Measurements from ENCODE around the gene ZDHHC22.

Gene ZDHHC22

DNA sequence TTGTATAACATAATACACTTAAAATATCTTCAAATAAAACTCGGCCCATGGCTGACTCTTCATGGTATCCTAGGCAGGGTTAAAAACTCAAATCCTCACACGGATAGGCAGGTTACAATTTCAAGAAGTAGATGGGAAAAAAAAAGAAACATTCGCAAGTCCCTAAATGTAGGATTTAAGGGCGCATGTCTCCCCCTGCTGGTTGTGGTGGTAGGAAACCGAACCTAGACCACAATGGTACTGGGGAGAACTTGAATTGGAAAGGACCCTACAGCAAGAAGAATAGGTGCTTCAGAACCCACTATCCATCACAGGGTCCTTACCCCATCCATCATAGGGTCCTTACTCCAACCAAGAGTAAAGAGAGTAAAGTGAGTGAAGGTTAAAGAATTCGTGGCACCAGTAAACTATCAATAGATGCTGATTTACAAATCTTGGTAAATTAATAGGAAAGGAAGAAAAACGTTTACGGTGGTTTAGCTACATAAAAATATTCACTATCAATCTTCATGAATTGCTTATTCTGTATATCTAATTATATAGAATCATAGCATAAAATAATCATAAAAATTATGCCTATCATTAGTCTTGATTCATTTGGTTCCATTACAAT is 46.8 kb downstream of the ZDHHC22 start:
- TF ChIP-seq SIN3A (IDR thresholded peaks at IDR 0.05; ENCODE audit: borderline replicate concordance, insufficient read depth, low read length) (no peak), POLR2AphosphoS5 (IDR thresholded peaks at IDR 0.05; ENCODE audit: low read depth, low read length) (no peak), FOXP2 (optimal IDR thresholded peaks at IDR 0.05; ENCODE audit: borderline replicate concordance, extremely low read depth, extremely low read length, insufficient read depth) (no peak), REST (IDR thresholded peaks at IDR 0.05; ENCODE audit: insufficient read depth in 1 of 2, low read depth in 2 of 2, low read length in 2 of 2) (no peak), TAF1 (IDR thresholded peaks at IDR 0.05; ENCODE audit: borderline replicate concordance, insufficient read depth, low read length) (no peak)

DNA sequence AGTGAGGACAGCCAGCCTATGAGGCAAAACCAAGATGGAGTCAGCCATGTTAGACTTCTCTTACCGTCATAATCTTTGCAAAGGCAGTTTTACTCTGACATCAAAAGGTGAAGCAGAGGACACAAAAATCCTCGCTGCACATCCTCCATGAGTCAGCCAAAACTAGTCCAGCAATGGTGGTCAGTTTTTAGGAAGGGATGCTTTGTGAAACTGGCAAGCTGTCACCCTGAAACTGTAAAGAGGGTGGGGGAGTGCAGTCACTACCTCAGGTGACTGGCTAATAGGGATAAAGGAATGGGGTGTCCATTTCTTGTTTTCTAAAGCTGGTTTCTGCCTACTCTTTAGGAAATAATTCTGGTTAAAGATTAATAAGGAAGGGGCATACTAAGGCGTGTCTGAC is 48.9 kb downstream of the ZDHHC22 start:
- TF ChIP-seq SIN3A (IDR thresholded peaks at IDR 0.05; ENCODE audit: borderline replicate concordance, insufficient read depth, low read length) = no peak
- no peak for TF ChIP-seq POLR2AphosphoS5 (IDR thresholded peaks at IDR 0.05; ENCODE audit: low read depth, low read length)
- TF ChIP-seq TAF1 (IDR thresholded peaks at IDR 0.05; ENCODE audit: borderline replicate concordance, insufficient read depth, low read length) = no peak
- no peak for TF ChIP-seq FOXP2 (optimal IDR thresholded peaks at IDR 0.05; ENCODE audit: borderline replicate concordance, extremely low read depth, extremely low read length, insufficient read depth)
- no peak for TF ChIP-seq REST (IDR thresholded peaks at IDR 0.05; ENCODE audit: insufficient read depth in 1 of 2, low read depth in 2 of 2, low read length in 2 of 2)

- TF ChIP-seq REST (IDR thresholded peaks at IDR 0.05; ENCODE audit: insufficient read depth in 1 of 2, low read depth in 2 of 2, low read length in 2 of 2) (no peak), FOXP2 (optimal IDR thresholded peaks at IDR 0.05; ENCODE audit: borderline replicate concordance, extremely low read depth, extremely low read length, insufficient read depth) (no peak), SIN3A (IDR thresholded peaks at IDR 0.05; ENCODE audit: borderline replicate concordance, insufficient read depth, low read length) (no peak)
Measured at GRCh38 chr14:77091518-77091917, 50.1 kb downstream of the ZDHHC22 start.

- no peak for TF ChIP-seq POLR2AphosphoS5 (IDR thresholded peaks at IDR 0.05; ENCODE audit: low read depth, low read length)
- TF ChIP-seq FOXP2 (optimal IDR thresholded peaks at IDR 0.05; ENCODE audit: borderline replicate concordance, extremely low read depth, extremely low read length, insufficient read depth) = no peak
- TF ChIP-seq SIN3A (IDR thresholded peaks at IDR 0.05; ENCODE audit: borderline replicate concordance, insufficient read depth, low read length) = no peak
Measured at GRCh38 chr14:77088645-77089044, 52.9 kb downstream of the ZDHHC22 start.

GRCh38 chr14:77088219-77088618 is 53.4 kb downstream of the ZDHHC22 start:
- TF ChIP-seq FOXP2 (optimal IDR thresholded peaks at IDR 0.05; ENCODE audit: borderline replicate concordance, extremely low read depth, extremely low read length, insufficient read depth) = no peak
- no peak for TF ChIP-seq TAF1 (IDR thresholded peaks at IDR 0.05; ENCODE audit: borderline replicate concordance, insufficient read depth, low read length)
- no peak for TF ChIP-seq SIN3A (IDR thresholded peaks at IDR 0.05; ENCODE audit: borderline replicate concordance, insufficient read depth, low read length)
- no peak for TF ChIP-seq POLR2AphosphoS5 (IDR thresholded peaks at IDR 0.05; ENCODE audit: low read depth, low read length)
- no peak for TF ChIP-seq REST (IDR thresholded peaks at IDR 0.05; ENCODE audit: insufficient read depth in 1 of 2, low read depth in 2 of 2, low read length in 2 of 2)

Measured in PFSK-1 (cell line).